HG02852 (cell line): ENCODE data around the gene TANGO2.

Experiments used
- ATAC-seq: cut with Tn5 transposase; IDR thresholded peaks from one replicate; pipeline ENCODE4 v1.9.1; 2021; ENCODE audit warnings: mild to moderate bottlenecking, moderate library complexity; ENCODE audit not compliant: unreplicated experiment

TANGO2 gene

DNA sequence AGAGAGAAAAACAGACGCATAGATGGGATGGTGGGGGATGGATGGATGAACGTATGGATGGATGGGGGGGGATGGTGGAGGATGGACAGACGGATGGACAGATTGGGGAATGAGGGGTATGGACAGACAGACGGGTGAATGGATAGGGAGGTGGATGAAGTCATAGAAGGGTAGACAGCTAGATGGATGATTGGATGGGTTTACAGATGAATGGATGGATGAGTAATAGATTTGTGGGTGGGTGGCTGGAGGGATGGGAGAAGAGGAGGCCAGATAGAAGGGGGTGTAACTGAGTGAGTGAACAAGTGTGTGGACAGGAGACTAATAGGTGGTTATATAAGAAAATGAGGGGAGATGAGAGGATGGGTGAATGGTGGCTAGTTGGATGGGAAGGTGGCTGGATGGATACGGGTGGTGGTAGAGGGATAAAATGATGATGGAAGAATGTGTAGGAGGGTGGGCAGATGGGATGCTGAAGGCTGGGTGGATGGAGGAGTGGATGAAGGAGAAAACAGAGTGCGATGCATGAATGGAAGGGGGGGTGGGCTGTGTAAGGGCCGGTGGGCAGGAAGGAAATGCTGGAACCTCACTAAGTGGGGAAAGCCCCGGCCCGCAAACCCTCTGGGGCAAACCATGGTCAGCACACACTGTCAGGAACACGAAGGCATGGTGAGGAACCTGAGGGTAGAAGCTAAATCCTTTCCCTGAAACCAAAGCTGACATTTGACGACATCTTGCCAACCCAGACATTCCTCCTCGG lies 25.9 kb upstream of the TANGO2 start:
- ATAC-seq: no peak

DNA sequence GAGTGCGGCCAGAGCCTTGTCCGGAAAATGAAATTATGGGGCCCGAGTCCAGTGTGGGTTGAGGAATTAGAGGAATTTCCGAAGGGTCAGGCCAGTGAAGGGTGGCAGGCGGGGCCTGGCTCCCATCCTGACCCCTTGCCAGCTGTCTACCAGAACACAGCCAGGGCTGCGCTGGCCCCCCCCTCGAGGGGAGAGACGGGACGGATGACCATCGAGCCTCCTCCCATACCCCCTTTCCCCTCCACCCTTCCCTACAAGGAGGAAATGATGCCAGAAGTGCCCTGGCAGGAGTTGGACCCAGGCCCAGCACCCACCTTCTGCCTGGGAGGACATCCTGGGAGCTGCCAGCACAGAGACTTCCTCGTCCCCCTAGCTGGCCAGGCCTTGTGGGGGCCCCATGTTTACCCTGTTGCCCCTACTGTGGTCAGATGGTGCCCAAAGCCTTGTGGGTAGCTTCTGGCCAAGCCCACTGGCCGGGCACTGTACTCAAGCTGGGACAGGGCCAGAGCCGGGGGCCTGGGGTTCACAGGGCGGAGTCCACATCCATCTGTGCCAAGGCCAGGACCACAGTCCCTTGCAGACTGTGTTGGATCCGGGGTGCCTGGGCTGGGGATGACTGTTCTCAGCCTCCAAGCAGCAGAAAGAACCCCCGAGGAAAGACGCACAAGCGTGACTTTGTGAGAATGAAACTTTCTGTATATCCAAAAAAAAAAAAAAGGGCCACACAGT lies 25.1 kb upstream of the TANGO2 start:
- no peak for ATAC-seq

DNA sequence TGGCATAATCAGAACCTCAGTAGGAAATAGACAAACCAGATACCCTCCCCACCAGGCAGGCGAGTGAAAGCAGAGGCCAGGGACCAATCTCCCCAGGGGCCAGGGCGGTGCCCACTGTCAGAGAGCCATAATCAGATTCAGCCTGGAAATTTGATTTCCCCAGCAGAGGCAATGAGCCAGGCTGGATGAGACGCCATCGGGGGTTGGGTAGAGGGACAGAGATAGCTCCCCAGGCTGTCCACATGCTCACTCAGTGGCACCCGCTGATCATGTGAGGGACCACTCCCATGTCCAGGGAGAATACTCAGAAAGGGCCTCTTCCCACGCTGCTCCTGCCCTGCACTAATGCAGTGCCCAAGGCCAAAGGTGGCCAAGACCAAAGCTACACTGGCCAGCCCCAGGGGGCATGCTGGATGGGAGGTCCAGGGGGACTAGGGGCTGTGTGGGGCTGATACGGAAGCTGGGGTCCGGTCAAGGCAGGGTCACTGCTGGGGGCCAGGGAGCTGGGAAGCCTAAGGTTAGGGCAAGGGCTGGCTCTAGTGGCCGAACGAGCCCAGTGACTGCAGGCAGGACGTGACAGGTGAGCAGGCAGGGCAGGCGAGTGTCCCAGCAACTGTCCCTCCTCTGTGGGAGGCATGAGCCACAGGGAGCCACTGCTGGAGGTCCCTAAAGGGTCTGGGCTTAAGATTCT lies 24.1 kb upstream of the TANGO2 start:
- ATAC-seq: no peak

DNA sequence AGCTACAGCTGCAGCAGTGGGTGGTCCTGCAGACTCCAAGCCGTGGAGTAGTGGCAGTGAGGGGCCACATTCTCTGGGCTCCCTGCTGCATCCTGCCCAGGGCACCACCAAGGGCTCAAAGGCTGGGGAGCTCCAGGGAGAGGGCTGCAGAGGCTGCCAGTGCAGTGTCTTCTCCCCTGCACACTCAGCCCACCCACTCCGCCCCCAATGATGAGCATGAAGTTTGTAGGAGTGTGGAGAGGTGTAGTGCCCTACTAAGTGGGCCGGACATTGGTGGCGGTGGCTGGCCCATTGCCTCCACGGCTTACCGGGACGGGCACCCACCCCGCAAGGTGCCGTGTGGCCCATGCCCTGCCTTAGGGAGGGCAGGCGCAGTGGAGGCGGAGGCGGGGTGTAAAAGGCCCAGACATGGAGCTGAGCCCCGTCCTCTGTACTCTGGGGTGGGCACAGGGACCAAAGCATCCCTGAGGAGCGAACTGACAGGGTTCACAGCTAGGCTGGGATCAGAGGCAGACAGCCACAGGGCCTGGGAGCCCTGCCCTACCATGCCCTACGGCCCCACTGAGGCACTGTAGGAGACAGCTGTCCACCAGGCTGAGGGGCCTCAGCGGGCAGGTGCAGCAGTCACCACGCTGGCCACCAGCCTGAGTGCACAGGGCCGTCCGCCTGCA lies 23.2 kb upstream of the TANGO2 start:
- ATAC-seq: no peak

DNA sequence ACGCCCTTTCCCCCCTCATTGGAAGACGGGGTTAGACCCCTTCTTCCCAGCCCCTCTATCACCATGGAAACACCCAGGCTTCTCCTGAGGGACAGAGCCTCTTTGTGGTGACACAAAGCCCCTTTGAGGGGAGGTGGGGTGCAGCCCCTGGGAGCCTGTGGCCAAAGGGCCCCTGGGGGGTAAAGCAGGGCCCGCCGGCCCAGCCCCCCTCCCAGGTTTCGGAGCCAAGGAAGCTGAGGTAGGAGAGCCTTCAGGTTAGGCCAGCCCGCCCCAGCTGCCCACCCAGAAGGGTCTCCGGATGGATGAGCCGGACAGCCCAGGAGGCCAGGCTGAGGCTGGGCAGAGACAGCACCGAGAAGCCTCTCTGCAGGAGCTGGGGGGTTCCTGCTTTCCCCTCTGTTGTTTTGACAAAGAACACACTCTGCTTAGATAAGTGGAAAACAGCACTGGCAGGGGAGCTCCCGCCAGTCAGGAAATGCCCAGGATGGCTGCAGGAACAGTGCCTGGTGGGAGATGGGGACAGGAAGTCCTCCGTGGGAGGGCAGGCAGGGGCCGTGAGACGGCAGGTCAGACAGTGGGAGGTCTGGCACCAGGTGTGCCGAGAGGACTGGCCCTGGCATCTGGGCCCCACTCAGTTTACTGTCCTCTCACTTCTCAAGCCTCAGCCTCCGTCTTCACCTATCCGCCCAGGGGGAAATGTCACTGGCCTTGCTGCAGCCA lies 22.5 kb upstream of the TANGO2 start:
- ATAC-seq: no peak

DNA sequence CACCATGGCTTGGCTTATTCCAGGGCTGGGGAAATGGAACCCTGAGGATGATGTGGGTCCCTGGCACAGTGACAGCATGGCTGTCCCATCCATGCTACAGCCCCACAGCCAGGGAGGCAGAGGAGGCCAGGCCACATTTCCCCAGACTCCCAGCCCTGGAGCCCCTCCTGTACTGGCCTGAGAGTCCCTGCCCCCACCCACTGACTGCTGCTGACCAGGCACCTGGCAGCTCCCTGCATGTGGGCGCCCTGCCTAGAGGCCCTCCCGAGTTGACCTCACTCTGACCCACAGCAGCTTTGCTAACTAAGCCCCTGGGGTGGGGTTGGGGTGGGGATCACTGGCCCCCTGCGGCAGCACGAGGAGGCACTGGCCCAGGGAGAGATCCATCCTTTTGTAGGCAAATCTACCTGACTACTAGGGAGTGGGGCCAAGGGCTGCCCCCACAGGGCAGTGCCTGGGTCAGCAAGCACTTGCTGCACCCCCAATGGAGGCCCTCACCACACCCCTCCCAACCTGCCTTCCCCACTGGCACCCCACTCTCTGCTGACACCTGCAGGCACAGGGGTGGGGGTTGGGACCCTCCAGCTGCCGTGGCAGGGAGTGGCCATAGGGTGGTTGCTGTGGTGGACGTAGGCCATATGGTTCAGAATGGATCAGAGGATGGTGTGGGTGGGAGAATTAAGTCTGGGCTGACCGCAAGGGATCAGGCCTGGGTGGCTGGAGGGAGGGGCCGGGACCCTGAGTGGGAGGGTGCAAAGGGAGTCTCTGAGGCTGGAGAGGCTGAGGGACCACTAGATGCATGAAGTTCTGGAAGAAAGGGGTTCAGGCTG lies 21.7 kb upstream of the TANGO2 start:
- no peak for ATAC-seq

DNA sequence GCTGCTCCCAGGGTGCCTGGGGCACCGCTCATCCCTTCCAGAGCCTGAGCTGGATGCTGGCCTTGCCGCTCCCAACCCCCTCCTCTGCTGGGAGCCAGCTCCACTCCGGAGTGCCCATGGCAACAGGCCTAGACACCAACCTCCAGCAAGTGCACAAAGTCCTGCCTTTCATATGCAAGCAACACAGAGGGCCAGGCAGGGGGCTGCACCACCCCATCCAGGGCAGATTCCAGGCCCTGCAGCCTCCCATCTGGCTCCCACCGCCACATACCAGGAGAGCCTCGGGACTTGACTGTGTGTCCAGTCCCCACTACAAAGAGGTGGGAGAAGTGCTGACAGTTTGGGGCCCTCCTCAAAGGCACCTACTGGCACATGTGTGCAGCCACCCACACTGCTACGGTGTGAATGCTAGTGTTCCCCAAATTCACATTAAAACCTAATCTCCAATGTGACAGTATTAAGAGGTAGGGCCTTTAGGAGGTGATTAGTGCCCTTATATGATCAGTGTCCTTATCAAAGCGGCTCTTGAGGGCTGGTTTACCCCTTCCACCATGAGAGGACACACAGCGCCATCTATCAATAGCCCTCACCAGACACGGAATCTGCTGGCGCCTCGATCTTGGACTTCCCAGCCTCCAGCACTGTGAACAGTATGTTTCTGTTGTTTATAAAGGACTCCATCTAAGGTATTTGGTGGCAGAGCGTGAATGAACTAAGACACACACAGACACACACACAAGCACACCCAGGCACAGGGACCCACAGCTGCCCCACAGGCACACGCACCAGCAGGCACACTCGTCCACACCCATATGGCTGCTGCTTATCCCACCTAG lies 20.4 kb upstream of the TANGO2 start:
- no peak for ATAC-seq

DNA sequence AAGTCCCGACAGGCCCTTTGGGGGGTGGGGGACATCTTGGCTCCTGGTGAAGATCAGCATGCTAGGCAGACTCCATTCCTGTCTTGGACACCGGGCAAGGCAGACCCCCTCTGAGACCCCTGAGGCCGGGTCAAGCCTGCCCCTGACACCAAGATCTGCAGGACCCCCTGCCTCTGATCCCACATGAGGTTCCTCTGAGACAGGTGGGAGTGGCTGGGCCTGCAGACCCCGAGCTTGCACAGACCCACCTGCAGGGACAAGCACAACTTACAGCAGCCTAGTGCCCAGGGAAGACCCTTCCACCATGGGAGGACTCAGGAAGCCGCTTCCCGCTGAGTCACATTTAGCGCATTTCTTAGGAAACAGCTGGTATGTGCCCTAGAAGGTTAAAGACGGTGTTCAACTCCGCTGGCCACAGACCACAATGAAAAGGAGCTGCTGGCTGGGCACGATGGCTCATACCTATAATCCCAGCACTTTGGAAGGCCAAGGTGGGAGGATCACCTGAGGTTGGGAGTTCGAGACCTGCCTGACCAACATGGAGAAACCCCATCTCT lies 19.8 kb upstream of the TANGO2 start:
- ATAC-seq: no peak

DNA sequence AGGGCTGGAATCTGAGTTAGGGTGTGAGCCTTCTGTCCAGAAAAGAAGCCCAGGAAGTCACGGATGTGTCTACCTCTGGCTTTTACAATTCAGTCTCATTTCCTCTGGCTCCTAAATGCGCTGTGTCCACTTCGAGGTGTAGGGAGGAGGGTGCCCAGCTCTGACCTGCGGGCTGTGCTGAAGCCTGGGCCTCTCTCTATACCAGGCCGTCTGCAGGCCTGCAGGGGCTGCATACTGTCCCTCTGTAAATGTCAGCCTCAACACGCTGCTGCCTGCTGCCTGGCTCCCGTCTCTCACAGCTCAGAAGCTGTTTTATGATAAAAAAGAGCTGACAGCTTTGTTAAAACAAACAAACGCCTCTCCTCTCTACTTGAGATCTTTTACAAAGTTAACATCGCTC lies 18.8 kb upstream of the TANGO2 start:
- no peak for ATAC-seq

DNA sequence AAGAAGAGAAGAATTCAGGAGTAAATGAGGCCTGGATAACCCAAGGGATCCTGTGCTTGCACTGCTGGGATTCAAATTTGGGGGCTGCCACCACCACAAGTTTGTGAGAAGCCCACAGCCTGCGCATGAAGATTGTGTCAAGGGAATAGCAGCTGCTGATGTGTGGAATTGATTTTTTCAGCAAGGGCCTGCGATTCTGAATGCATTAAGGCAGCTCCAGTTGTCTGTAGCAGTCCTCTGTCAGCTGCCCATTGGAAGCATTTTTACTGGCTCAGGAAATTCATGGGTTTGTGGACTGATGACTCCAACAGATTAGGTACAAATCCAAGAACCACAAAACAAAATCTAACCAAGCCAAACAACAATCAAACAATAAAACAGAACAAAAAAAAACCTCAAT lies 18.3 kb upstream of the TANGO2 start:
- ATAC-seq: no peak

DNA sequence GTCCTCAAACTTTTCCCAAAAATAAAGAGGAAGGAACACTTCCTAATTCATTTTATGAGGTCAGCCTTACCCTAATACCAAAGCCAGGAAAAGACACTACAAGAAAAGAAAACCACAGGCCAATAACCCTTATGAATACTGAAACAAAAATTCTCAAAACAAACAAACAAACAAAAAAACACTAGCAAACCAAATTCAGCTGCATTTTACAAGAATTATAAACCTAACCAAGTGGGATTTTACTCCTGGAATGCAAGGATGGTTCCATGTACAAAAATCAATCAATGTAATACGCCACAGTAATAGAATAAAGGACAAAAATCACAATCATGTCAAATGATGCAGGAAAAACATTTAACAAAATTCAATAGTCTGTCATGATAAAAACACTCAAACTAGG lies 17.6 kb upstream of the TANGO2 start:
- no peak for ATAC-seq

DNA sequence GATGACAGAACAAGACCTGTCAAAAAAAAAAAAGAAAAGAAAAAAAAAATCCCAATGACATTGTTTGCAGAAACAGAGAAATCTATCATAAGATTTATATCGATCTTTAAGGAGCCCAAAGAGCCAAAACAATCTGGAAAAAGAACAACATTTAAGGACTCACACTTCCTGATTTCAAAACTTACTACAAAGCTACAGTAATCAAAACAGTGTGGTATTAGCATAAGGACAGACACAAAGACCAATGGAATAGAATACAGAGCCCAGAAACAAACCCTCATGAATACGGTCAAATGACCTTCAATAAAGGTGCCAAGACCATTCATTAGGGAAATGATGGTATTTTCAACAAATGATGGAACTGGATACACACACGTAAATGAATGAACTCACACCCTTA lies 16.4 kb upstream of the TANGO2 start:
- no peak for ATAC-seq

DNA sequence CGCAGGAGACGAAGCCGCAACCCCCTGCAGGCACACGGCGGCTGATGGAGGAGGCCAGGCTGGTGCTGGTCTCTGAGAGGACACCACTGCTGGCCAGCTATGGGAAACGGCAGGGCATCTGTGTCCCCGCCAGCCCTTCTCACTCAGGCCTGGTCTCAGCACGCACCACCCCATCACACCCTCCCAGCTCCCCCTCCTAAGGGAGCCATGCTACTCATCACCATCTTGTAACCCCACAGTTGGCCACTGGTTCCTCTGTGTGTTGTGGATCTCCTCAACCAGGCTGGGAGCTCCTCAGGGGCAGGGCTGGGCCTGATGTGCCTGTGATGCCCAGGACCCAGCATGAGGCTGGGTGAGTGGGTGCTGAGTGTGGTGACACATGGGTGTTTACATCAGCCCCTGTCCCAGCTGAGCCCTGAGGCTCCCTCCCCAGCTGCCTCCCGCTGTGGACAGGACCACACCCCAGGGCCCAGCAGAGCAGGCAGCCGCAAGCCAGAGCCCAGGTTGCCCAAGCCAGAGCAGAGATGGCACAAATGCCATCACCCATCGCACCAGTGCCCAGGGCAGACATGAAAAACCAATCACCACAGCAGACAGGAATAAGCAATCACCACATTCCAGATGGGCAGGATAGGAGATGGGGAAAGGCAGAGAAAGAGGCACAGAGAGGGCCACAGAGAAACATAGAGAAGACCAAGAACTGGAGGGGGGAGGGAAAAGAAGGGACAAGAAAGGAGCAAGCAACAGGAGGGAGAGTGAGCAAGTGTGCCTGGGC lies 12.5 kb upstream of the TANGO2 start:
- ATAC-seq: no peak

DNA sequence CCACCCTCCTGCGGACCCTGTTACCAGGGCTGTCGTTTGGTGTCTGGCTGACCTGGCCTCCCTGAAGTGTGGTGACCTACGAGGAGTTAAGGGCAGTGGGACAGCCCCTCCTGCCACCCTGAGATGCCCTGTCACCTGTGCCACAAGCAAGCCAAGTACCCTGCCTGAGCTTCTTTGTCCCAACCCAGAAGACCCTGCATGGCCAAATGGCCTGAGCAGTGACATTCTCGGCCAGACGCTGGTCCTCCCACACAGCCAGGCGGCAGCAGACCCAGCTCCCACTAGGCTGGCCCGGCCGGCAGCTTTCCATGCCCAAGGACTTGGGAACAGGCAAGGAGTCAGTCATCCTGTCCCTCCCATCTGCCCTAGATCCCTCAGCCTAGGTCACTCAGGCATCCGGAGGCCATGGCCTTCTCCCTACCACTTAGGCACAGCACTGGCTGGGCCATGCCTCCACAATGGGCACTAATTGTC lies 11.9 kb upstream of the TANGO2 start:
- ATAC-seq: no peak

DNA sequence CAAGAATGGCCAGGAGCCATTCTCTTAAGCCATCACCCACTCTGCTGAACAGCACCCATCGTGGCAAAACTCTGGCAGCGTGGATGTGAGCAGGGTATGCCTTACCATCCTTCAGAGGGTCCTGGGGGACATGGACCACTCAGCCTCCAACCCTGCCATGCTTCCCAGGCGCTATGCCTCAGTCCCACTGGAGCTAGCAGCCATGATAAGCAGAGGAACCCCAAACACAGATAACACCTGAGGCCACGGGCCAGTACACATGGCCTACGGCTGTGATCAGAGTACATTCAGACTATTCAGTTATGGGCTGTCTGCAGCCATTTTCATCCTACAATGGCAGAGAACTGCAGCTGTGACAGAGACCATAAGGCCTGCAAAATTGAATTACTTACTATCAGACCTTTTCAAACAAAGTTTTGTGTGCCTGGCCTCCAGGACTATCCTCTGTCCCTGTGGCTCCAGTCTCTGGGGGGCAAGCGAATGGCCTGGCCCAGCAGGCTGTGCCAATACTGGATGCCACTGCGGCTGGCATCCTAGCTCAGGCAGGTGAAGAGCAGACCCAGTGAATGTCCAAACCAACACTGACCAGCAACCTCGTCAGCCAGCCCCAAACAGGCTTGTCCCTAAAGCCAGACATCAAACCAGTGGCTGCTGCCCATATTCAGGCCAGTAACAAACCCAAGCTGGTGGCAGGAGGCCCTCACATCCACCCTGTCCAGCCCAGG lies 11.2 kb upstream of the TANGO2 start:
- ATAC-seq: no peak

DNA sequence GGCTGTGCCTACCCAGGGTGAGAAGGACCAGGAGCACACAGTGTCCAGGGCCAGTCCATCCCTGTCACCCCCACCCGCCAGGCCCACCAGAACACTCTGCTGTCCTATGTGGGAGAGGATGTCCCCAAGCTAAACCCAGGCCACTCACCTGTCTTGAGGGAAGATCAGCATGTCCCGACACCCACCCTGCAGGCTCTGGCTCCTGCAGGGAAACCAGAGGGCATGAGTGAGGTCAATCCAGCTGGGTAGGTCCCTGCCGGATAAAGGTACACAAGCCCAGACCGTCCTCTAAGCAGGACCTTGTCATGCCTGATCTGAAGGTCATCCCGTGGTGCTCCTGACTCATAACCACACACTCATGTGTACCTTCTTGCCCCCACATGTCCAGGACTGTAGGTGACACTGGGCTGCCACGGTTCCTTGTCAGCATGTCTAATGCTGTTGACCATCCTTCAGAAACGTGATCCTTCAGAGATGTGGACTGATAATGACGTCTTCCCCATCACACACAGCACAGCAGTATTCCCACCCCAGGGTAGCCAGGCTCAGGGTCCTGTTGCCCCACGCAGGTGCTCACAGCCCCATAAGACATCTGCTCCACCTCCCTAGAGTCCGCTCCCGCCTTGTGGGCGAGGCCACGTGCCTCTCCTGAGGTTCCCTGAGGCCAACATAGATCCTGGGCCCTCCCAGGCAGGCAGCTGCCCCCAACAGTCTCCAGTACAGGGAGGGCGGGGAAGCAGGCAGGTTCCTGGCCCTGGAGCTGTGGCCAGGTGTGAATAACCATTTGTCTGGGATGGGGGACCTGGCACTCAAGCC lies 10.4 kb upstream of the TANGO2 start:
- ATAC-seq: no peak
